IPS-18c (cell line): ENCODE data around the gene CCT8L2.
"Not testable (repeated sequence)": the region's sequence is repeated elsewhere in the genome, so short reads cannot be mapped to it uniquely, and the experiment has no call there.

Experiments
- H3K4me3 ChIP-seq: 2 replicates; pipeline ENCODE4 v1.7.0; 2013; ENCODE audit warnings: low read depth, mild to moderate bottlenecking, low read length, moderate library complexity; ENCODE audit not compliant: insufficient read depth
- H3K9me3 ChIP-seq: one replicate; pipeline ENCODE4 v1.6.1; 2013; ENCODE audit warnings: mild to moderate bottlenecking, low read length, moderate library complexity; ENCODE audit not compliant: control insufficient read depth, insufficient read depth

Gene CCT8L2, protein sequence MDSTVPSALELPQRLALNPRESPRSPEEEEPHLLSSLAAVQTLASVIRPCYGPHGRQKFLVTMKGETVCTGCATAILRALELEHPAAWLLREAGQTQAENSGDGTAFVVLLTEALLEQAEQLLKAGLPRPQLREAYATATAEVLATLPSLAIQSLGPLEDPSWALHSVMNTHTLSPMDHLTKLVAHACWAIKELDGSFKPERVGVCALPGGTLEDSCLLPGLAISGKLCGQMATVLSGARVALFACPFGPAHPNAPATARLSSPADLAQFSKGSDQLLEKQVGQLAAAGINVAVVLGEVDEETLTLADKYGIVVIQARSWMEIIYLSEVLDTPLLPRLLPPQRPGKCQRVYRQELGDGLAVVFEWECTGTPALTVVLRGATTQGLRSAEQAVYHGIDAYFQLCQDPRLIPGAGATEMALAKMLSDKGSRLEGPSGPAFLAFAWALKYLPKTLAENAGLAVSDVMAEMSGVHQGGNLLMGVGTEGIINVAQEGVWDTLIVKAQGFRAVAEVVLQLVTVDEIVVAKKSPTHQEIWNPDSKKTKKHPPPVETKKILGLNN

DNA sequence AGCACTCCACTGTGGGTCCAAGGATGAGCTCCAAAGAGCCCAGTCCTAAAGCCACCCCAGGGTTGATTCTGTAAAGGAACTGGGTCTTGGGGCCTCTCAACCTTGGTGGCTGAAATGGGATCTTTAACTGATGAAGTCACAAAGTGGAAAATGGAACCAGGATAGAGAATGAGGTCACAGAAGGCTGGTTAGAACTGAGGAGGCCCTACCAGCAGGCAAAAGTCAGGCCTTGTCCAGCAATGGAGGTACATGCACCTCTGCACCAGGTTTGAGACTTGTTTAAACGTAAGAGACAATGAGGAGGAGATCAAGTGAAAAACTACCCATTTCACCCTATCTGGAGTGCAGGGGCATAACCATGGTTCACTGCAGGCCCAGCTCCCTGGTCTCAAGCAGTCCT is at the start of gene CCT8L2:
TSS of gene CCT8L2 (minus strand) at position 101 of the 400 bp plus-strand sequence. CDS start 260 bp downstream, outside the sequence.
- peaks cover 24% of the 10 kb centered on the region for H3K9me3 ChIP-seq
- H3K4me3 ChIP-seq, result not testable (repeated sequence)

DNA sequence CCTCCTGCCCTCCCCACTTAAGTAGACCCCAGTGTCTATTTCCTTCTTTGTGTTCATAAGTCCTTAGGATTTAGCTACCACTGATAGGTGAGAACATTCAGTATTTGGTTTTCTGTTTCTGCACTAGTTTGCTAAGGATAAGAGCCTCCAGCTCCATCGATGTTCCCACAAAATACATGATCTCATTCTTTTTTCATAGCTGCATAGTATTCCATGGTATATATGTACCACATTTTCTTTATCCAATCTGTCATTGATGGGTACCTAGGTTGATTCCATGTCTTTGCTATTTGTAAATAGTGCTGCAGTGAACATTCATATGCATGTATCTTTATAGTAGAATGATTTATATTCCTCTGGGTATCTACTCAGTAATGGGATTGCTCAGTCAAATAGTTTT is 42.8 kb upstream of the CCT8L2 start:
- H3K4me3 ChIP-seq, H3K9me3 ChIP-seq: not testable (repeated sequence)

DNA sequence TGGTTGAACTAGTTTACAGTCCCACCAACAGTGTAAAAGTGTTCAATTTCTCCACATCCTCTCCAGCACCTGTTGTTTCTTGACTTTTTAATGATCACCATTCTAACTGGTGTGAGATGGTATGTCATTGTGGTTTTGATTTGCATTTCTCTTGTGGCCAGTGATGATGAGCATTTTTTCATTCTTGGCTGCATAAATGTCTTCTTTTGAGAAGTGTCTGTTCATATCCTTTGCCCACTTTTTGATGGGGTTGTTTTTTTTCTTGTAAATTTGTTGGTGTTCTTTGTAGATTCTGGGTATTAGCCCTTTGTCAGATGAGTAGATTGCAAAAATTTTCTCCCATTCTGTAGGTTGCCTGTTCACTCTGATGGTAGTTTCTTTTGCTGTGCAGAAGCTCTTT is 41.5 kb upstream of the CCT8L2 start:
- H3K4me3 ChIP-seq, H3K9me3 ChIP-seq: not testable (repeated sequence)

DNA sequence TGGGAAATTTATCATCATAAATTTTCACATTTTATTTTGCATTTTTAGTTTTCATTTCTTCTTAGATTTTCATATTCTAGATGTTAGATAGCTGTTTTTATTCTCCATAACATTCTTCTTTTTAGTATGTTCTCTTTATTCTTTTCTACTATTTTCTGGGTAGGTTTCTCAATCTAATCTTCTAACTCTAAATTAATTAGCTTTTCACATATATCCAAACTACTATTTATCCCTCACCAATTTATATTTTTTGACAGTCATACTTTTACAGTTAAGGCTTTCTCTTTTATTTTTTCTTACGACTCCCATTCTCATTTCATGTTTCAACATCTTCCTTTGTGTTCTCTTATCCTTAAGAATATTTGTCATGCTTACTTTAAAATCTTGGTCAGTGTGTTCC is 35.9 kb upstream of the CCT8L2 start:
- not testable (repeated sequence) for H3K9me3 ChIP-seq, H3K4me3 ChIP-seq

DNA sequence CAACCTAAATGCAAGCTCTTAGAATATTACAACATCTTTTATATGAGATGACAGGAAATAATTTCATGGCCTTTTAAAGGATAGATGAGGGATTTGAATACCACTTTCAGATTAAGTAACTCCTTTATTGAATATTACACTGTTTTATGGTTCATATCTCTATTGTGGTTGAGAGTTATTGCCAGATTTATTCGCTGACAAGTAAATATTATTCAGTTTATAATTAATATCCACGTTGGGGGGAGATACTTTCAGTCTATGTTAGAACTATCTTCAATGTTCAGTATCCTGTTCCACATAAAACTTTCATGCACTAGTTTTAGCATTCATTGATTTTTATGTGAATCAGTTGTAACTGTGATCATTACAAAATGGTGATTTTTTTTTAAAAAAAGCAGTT is 32.4 kb upstream of the CCT8L2 start:
- not testable (repeated sequence) for H3K4me3 ChIP-seq, H3K9me3 ChIP-seq

DNA sequence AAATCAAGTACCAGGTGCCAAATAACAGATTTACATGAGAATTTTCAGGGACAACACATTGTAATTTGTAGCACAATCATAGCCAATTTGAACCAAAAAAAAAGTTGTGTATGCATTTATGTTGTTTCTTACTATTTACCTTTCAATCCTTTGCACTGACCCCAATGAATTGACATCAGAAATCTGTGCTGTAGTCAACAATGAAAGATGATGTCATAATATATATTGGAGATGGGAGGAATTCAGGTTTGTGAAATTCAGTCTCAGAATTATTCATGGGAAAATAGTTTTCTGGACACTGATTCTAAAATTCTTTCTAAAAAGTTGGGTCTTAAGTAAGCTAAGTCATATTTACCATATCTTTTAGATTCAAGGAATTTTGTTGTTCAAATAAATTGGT is 31.0 kb upstream of the CCT8L2 start:
- H3K4me3 ChIP-seq, H3K9me3 ChIP-seq: not testable (repeated sequence)

DNA sequence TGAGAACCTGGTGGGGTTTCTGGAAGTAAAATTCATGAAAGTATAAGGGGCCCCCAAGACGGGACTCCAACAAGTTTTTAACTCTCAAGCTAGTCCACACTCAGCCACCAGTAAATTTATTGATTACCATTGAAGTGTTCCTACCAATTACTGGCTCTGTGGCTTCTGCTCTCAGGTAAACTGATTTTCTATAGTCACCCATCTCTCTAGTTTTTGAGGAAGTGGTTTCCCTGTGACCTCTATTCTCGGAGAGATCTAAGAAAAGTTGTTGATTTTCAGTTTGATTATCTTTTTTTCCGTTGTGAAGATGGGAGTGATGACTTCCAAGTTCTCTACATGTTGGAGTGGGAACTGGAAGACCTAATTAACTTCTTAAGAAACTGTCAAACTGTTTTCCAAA is 24.9 kb upstream of the CCT8L2 start:
- H3K9me3 ChIP-seq, H3K4me3 ChIP-seq: not testable (repeated sequence)

DNA sequence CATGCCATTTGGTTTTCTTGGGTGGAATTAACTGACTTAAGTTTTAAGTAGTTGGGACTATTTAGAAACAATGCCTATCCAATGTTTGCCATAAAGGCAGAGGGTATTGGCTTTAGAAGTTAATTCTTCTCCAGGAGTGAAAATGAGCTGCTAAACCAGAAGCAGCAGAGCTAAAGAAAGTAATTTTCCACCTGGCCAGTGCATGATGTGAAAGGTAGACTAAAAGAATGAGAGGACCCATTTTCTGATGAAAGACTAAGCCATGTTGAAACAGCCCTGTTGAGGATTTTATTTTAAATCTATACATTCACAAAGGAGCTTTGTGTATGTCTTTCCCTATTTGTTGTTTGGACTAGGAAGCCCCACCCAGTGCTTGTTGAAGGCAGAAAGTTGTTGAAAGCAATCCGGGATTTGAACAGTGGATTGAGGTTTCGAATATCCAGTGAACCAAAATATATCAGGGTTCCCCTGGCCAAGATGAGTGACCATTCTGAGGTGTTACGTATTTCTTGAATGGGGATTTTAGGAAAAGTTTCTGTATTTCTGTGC is 23.9 kb upstream of the CCT8L2 start:
- H3K9me3 ChIP-seq, result not testable (repeated sequence)

DNA sequence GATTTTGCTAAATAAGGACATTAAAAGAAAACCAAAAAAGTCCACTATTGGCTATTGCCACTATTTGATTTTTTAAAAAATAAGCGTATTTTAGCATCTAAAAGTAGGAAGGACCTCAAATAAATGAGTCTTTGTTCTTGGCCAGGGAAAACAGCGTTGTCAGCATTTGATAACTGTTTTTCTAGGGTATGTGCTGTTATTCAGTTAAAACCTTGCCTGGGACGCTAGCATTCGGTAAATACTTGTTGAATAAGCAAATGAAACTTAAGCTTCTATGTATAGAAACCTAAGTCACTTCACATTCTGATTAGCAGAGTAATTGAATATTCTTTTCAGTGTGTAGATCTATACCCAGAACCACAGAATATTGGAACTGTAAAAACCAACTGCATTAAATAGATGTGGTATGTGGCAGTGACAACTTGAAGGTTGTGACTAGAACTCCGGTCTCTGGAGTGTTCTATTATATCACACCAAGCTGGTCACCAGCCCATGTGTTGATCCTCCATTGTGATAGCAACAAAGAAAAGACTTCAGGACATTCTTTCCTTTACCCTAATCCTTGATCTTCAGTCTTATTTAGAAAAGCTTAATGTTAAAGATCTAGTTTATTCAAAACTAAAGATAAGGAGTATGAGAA is 23.1 kb upstream of the CCT8L2 start:
- H3K9me3 ChIP-seq, H3K4me3 ChIP-seq: not testable (repeated sequence)

More for the DNA sequence above, 23.9 kb upstream of the CCT8L2 start:
- H3K4me3 ChIP-seq, result not testable (repeated sequence)

DNA sequence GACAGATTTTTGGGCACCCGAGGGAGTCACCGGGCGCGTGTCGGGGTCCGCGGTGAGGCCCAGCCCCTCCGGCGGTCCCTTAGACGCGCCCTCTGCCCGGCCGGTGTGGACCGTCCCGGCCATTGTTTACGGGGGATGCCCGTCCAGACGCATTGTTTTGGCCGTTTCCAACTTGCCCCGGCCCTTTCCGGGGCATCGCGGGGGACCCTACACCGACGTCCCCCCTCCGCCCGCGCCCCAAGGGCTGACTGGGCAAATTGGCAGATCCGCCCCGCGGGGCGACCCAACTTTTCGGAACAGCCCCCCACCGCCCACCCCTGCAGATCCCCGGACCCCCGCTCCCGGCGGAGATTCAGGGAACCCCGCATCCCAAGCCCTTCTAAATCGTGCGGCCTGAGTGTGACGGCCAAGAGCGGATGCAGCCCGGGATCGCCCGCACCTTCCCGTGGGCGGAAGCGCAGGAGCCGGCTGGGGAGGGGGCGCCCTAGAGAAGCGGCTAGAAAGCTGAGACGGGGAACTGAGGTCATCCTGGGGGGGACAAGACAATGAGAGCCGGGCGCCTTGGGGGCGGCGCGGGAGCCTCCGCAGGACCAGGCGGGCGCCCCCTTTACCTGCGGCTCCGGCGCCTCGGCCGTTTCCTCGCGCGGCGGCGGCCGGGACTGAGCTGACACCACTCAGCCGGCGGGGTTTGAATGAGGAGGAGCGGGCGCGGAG is 17.1 kb upstream of the CCT8L2 start:
- Histone ChIP-seq H3K4me3 (no peak overlapping the region), H3K9me3 (peaks cover 12% of the 10 kb centered on the region)

DNA sequence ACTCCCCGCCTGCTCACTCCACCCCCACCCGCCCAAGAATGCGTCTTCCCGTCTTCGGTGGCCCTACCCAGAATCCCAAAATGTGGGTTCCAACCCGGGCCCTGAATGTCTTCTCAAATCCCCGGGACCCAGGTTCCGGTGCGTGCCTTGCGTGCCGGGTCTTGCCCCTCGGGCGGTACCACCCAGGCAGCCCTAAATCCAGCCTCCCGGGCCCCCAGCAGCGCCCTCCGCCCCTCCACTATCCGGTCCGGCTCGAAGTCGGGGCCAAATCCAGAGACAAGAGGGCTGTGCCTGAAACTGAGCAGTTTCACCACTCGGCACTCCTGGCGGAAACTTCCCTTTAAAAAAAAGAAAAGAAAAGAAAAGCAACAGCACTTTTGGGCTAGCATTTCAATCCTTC is 16.3 kb upstream of the CCT8L2 start:
- Histone ChIP-seq H3K4me3 (no peak overlapping the region), H3K9me3 (peaks cover 13% of the 10 kb centered on the region)

DNA sequence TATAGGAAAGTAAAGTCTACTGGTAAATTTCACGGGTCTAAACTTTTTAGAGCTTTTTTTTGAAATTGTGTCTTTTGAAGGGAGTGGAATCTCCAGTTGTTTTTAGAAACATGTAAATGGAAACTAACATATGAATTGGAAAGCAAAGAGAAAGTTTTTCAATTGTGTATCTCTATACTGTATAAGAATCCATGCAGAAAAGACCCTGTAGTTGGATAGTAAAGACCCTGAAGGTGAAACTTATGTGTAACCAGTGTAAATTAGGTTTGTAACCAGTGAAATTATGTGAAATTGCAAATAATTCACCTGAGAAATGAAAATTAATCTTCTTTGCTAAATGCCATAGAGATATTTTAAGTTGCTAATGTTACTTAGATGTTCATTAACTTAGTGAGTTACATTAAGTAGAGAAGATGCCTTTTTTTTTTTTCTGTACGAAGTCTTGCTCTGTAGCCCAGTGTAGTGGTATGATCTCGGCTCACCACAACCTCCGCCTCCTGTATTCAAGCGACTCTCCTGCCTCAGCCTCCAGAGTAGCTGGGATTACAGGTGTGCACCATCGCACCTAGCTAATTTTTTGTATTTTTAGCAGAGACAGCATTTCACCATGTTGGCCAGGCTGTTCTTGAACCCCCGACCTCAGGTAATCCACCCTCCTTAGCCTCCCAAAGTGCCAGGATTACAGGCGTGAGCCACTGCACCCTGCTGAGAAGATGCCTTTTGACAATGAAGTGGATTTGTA is 11.8 kb upstream of the CCT8L2 start:
- H3K4me3 ChIP-seq, result not testable (repeated sequence)
- H3K9me3 ChIP-seq, result peaks cover 13% of the 10 kb centered on the region

DNA sequence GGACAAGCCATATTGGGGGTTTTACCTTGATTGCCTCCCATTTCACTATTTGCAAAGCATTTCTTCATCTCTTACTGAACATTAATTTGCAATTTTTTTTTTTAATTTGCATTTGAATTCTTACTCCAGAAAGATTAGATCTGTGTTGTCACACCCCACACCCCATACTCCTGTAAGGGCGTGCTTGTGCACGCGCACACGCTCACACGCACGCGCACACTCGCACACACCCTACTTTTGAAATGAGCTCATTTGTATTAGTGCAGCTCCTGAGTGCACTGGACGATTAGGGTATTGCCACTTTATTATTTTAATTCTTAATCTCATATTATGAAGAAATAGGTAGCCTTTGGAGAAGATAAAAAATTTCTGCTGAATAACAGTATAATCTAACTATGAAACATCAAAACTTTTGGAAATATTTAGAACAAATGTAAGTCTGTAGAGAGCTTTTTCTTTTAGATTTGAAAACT is 11.2 kb upstream of the CCT8L2 start:
- peaks cover 13% of the 10 kb centered on the region for H3K9me3 ChIP-seq
- H3K4me3 ChIP-seq, result not testable (repeated sequence)

DNA sequence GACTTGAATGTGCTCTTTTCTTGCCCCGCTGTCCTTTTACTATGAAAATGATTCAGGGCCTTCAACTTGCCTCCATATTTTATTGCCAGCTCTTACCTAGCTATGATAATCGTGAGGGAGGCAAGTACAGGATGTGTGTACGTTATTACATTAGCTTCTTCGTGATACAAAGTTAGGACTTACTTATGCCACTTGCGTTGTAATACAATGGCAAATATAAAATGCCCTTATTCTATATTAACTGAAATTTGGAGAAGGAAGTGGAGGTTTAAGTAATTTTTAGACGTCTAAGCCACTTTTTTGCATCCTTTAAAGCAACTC is 10.8 kb upstream of the CCT8L2 start:
- H3K9me3 ChIP-seq, result peaks cover 12% of the 10 kb centered on the region

DNA sequence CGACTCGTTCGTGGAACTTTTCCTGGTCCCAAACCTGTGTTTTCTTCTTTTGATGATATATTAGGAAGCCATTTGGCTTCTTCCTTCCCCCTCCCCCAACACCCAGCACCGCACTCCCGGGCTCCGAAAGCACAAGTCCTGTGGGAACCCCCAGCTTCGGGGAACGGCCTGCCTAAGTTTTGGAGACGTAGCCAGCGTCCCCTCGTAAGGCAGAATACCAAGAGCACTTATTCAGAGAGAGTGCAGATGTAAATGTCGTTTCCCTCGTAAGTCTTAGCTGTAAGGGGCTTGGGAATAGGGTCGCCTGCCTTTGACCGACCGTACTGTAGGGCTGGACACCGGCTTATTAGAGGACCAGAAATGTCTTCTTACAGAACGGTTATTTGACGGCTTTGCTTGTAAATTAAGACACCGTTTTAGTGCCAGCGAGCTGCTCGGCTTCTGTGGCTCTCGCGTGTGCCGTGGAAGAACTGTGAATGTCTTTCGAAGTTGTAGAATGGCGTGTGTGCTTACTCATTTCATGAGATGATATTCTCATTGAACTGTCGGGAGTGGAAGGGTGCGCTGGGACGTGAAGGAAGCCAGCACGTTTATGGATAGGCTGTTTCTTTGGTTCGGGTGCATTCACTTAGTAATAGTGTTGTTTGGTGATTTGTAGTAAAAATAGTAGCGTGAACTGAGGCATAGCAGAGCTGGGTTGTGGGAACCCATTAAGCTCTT is 10.3 kb upstream of the CCT8L2 start:
- H3K9me3 ChIP-seq, H3K4me3 ChIP-seq: not testable (repeated sequence)

More for the DNA sequence above, 10.8 kb upstream of the CCT8L2 start:
- no peak overlapping the region for H3K4me3 ChIP-seq

DNA sequence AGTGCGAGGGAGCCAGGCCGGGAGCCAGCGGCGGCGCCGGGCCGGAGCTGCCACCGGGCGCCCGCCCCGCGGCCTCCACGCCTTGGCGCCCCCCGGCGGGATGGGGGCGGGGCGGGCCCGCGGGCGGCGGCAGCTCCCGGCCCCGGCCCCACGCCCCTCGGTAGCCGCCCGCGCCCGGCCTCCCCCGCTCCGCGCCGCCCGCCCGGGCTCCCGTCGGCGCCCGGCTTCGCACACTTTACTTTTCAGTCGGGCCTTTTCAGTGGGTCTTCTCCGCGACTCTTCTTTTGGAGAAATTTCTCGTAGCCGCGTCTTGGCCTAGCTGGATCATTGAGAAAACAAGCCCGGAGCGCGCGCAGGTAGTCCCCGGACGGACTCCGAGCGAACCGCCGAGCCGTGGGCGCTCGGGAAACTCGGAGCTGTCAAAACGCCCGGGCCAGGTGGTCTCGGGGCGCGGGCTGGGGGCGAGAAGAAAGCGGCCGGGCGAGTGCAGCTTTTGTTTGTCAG is 9.7 kb upstream of the CCT8L2 start:
- not testable (repeated sequence) for H3K4me3 ChIP-seq, H3K9me3 ChIP-seq
